Endothelial cell of umbilical vein (primary cell): ENCODE data around the gene SIPA1L3. TPM values are rescaled to one million over a fixed set of nuclear protein-coding genes. Genes with fewer than 3 reads are reported as not detected.

Experiments
- BruUV-seq: library from RNA; stranded (reverse); fragments of 400-500 nt; replicated peaks from 2 replicates; lab custom pipeline; 2021; lab: Mats Ljungman, UMichigan
- CTCF ChIA-PET: fragments of 300-600, 350-600 bp; sonication (Branson Sonifier 250); formaldehyde crosslinking; loops from one replicate; lab custom pipeline; 2021; ENCODE audit warnings: antibody characterized with exemption, inconsistent platforms; lab: Charles Lee
- POLR2A ChIA-PET: fragments of 300-600, 350-600 bp; sonication (Branson Sonifier 250); formaldehyde crosslinking; loops from one replicate; lab custom pipeline; 2021; ENCODE audit warnings: antibody characterized with exemption, inconsistent platforms; lab: Charles Lee
- DNase-seq: peaks from one replicate; pipeline ENCODE4 v3.0.0-alpha.2; 2011; ENCODE audit warnings: low read depth, low spot score
- FAIRE-seq: peaks from 2 replicates; lab custom pipeline; 2011; peaks lifted over from hg19 to GRCh38; lab: Jason Lieb, UNC
- H2AFZ ChIP-seq: 2 replicates; pipeline ENCODE4 v1.6.0; 2012; ENCODE audit warnings: low read depth, low read length, control low read depth, inconsistent platforms
- H3K27ac ChIP-seq: 2 replicates; pipeline ENCODE4 v1.5.1; 2011; ENCODE audit warnings: low read depth, mild to moderate bottlenecking, control low read depth, low read length, moderate library complexity; ENCODE audit not compliant: insufficient read depth
- H3K27me3 ChIP-seq, 2 experiments: 2 replicates each; pipeline versions ENCODE4 v1.6.0 to v1.6.1; 2011; ENCODE audit warnings: low read length in 2 of 2, mixed read lengths in 1 of 2; ENCODE audit not compliant: control insufficient read depth in 2 of 2, insufficient read depth in 2 of 2
- H3K36me3 ChIP-seq, 2 experiments: 2 replicates in 1 of 2; 3 replicates in 1 of 2; pipeline ENCODE4 v1.5.1; 2011; ENCODE audit warnings: low read length in 2 of 2, mild to moderate bottlenecking in 1 of 2, moderate library complexity in 1 of 2; ENCODE audit not compliant: control insufficient read depth in 2 of 2, insufficient read depth in 2 of 2; ENCODE audit errors: extremely low read depth in 1 of 2
- H3K4me1 ChIP-seq: 3 replicates; pipeline ENCODE4 v1.5.1; 2011; ENCODE audit warnings: mild to moderate bottlenecking, low read length; ENCODE audit not compliant: control insufficient read depth, insufficient read depth; ENCODE audit errors: extremely low read depth
- H3K4me2 ChIP-seq: 2 replicates; pipeline ENCODE4 v1.6.1; 2011; ENCODE audit warnings: low read length, control low read depth, mixed read lengths; ENCODE audit not compliant: insufficient read depth
- H3K4me3 ChIP-seq, 3 experiments: fragments of 200-600 bp in 1 of 3; sonication (generic), shearing (Covaris generic) in 1 of 3; replicated peaks in 1 of 3; 2 replicates each; pipeline ENCODE4 v1.5.1; 2011 to 2016; ENCODE audit warnings: control low read depth in 3 of 3, low read length in 3 of 3, mild to moderate bottlenecking in 2 of 3, inconsistent platforms in 1 of 3, low read depth in 1 of 3, moderate library complexity in 1 of 3; ENCODE audit not compliant: insufficient read depth in 1 of 3
- H3K79me2 ChIP-seq: 2 replicates; pipeline ENCODE4 v1.6.0; 2012; ENCODE audit warnings: low read length, inconsistent platforms; ENCODE audit not compliant: control insufficient read depth, insufficient read depth
- H3K9ac ChIP-seq: replicated peaks from 2 replicates; pipeline ENCODE3; 2011; ENCODE audit warnings: low read length, control low read depth; ENCODE audit not compliant: insufficient read depth; ENCODE audit errors: extremely low read depth
- H3K9me1 ChIP-seq: replicated peaks from 3 replicates; pipeline ENCODE4 v1.6.0; 2011; ENCODE audit warnings: mild to moderate bottlenecking, low read length; ENCODE audit not compliant: control insufficient read depth, insufficient read depth; ENCODE audit errors: extremely low read depth
- H3K9me3 ChIP-seq: replicated peaks from 2 replicates; pipeline ENCODE4 v1.5.1; 2012; ENCODE audit warnings: low read length, inconsistent platforms; ENCODE audit not compliant: control insufficient read depth, insufficient read depth
- H4K20me1 ChIP-seq: replicated peaks from 2 replicates; pipeline ENCODE3; 2011; ENCODE audit warnings: mild to moderate bottlenecking, low read length; ENCODE audit not compliant: control insufficient read depth, insufficient read depth; ENCODE audit errors: extremely low read depth
- EZH2 ChIP-seq: IDR thresholded peaks from 2 replicates; pipeline ENCODE4 v1.6.1; 2012; ENCODE audit warnings: borderline replicate concordance, low read depth, mild to moderate bottlenecking, moderate library complexity, low read length, inconsistent platforms; ENCODE audit not compliant: severe bottlenecking
- FOS ChIP-seq: IDR thresholded peaks from 2 replicates; pipeline ENCODE4 v1.6.1; 2011; ENCODE audit warnings: mild to moderate bottlenecking, low read length, moderate library complexity, borderline replicate concordance; ENCODE audit not compliant: insufficient read depth
- GATA2 ChIP-seq: IDR thresholded peaks from 2 replicates; pipeline ENCODE4 v1.7.0; 2011; ENCODE audit warnings: low read depth, mild to moderate bottlenecking, moderate library complexity, mixed read lengths, low read length; ENCODE audit not compliant: insufficient read length, insufficient read depth
- JUN ChIP-seq: IDR thresholded peaks from 2 replicates; pipeline ENCODE4 v1.6.1; 2011; ENCODE audit warnings: borderline replicate concordance, low read depth; ENCODE audit not compliant: insufficient read length, insufficient read depth
- MYC ChIP-seq: IDR thresholded peaks from one replicate; pipeline ENCODE4 v1.6.1; 2011; ENCODE audit warnings: mild to moderate bottlenecking, low read depth, low read length
- POLR2A ChIP-seq: IDR thresholded peaks from 2 replicates; pipeline ENCODE4 v1.6.1; 2012; ENCODE audit warnings: low read depth, mild to moderate bottlenecking, control low read depth, low read length
- POLR2AphosphoS5 ChIP-seq: IDR thresholded peaks from 2 replicates; pipeline ENCODE4 v1.6.1; 2012; ENCODE audit warnings: low read depth, mild to moderate bottlenecking, control low read depth, low read length, moderate library complexity; ENCODE audit not compliant: insufficient read depth
- dilution Hi-C: fragments of 300-500 bp; cut with MboI; formaldehyde crosslinking; loops from one replicate; pipeline ENCODE4 v1.15.0; 2019; ENCODE audit warnings: low sequenced_read_pairs; ENCODE audit not compliant: extremely low pct_ligation_motif_present
- intact Hi-C: fragments of 100-400 bp; cut with micrococcal nuclease; formaldehyde crosslinking; loops from one replicate; pipeline ENCODE4 v1.10.0; 2022
- polyA plus RNA-seq, 4 experiments: library from polyadenylated mRNA; depleted of rRNA in 3 of 4; stranded (reverse) in 3 of 4; unstranded in 1 of 4; fragments of >200 nt; gene quantifications; 2 replicates each; pipeline versions ENCODE4 v1.2.1 to v1.2.3, GENCODE V29; 2011 to 2012; ENCODE audit warnings: missing spikeins in 1 of 4
- total RNA-seq: library from RNA; stranded (reverse); gene quantifications from 2 replicates; pipeline ENCODE4 v1.2.3, GENCODE V29; 2021
- TF ChIP-seq, protein P1 (sequence below), 2 donors: IDR thresholded peaks; 1 replicate in 1 of 2; 2 replicates in 1 of 2; pipeline ENCODE4 v1.5.1; 2011; ENCODE audit warnings: low read length in 2 of 2, mild to moderate bottlenecking in 2 of 2, moderate library complexity in 2 of 2, control low read depth in 1 of 2, inconsistent platforms in 1 of 2, low read depth in 1 of 2; ENCODE audit not compliant: insufficient read depth in 1 of 2; ENCODE audit errors: extremely low read depth in 1 of 2
- TF ChIP-seq, protein P2 (sequence below): IDR thresholded peaks from 2 replicates; pipeline ENCODE4 v1.6.1; 2011; ENCODE audit not compliant: insufficient read depth, insufficient read length

The SIPA1L3 gene
- total and polyA plus RNA-seq, 2 donors (not counting 3 experiments of a cell fraction or from before 2014, with no cell fraction given): 14.2 to 47.2 TPM

DNA sequence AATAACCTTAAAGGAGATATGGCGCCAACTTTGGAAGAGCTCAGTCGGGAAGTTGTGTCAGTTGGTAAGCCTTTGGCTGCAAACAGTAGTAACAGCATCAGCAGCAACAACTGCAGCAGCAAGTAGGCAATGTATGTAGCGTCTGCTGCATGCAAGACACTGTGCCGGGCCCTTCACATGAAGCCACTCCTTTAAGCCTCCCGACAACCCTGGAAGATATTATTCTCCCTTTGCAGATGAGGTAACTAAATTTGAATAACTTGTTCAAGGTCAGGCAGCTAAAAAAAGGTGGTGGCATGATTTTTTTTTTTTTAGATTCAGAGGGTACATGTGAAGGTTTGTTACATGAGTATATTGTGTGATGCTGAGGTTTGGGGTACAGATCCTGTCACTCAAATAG lies 19.7 kb downstream of the SIPA1L3 start:
- Histone ChIP-seq H3K79me2 (peaks cover 70% of the 10 kb centered on the region), H4K20me1 (no peaks in the 10 kb centered on the region), H3K9ac (no peak overlapping the region), H3K9me1 (no peaks in the 10 kb centered on the region), H3K27ac (no peak overlapping the region), H3K4me1 (peaks cover under 1% of the 10 kb centered on the region), H3K36me3 (no peaks in the 10 kb centered on the region), H3K4me2 (no peak overlapping the region), H3K4me3 (no peak overlapping the region), H3K27me3 (no peaks in the 10 kb centered on the region), H2AFZ (no peak overlapping the region), H3K9me3 (no peaks in the 10 kb centered on the region)
- dilution Hi-C loops (no loop called here), intact Hi-C loops (no loop called here)
- BruUV-seq: no TSS peak
- FAIRE-seq: no peak
- ChIA-PET CTCF (interaction anchor here (1.2 to 3.1 kb wide), 2 partner anchors 10 to 12 kb away, joined by 5 to 11 read pairs; no protein-coding TSS in a partner anchor), POLR2A (no interaction called here)
- no peak for DNase-seq
- no peak for TF ChIP-seq MYC
- no peak for TF ChIP-seq EZH2
- TF ChIP-seq, protein P1, sequence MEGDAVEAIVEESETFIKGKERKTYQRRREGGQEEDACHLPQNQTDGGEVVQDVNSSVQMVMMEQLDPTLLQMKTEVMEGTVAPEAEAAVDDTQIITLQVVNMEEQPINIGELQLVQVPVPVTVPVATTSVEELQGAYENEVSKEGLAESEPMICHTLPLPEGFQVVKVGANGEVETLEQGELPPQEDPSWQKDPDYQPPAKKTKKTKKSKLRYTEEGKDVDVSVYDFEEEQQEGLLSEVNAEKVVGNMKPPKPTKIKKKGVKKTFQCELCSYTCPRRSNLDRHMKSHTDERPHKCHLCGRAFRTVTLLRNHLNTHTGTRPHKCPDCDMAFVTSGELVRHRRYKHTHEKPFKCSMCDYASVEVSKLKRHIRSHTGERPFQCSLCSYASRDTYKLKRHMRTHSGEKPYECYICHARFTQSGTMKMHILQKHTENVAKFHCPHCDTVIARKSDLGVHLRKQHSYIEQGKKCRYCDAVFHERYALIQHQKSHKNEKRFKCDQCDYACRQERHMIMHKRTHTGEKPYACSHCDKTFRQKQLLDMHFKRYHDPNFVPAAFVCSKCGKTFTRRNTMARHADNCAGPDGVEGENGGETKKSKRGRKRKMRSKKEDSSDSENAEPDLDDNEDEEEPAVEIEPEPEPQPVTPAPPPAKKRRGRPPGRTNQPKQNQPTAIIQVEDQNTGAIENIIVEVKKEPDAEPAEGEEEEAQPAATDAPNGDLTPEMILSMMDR (IDR thresholded peaks at IDR 0.05; ENCODE audit: extremely low read depth in 1 of 2, insufficient read depth in 1 of 2, low read depth in 1 of 2, low read length in 2 of 2): no peak
- TF ChIP-seq POLR2AphosphoS5: no peak
- TF ChIP-seq JUN: no peak
- TF ChIP-seq, protein P2, sequence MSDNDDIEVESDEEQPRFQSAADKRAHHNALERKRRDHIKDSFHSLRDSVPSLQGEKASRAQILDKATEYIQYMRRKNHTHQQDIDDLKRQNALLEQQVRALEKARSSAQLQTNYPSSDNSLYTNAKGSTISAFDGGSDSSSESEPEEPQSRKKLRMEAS: no peak
- no peak for TF ChIP-seq FOS
- no peak for TF ChIP-seq GATA2
- TF ChIP-seq POLR2A: no peak
